HEK293 (cell line): Measurements from ENCODE around the gene TMEM184A.

Experiments used
- CTCF ChIA-PET: fragments of 350-600 bp; formaldehyde crosslinking; extraction: SDS; loops from one replicate; lab custom pipeline; 2021; ENCODE audit warnings: antibody characterized with exemption; lab: Yijun Ruan, JAX
- POLR2A ChIA-PET: fragments of 300-600 bp; formaldehyde crosslinking; extraction: SDS; loops from one replicate; lab custom pipeline; 2020; ENCODE audit warnings: antibody characterized with exemption, inconsistent platforms; lab: Yijun Ruan, JAX
- H3K27ac ChIP-seq: fragments of 200-500 bp; sonication (Bioruptor generic); 2 replicates; pipeline ENCODE4 v1.5.1; 2014; ENCODE audit warnings: low read depth, low read length, control low read depth, inconsistent platforms; ENCODE audit errors: extremely low read depth
- H3K36me3 ChIP-seq, 2 experiments: fragments of 200-500 bp in 1 of 2; sonication (Bioruptor generic) in 1 of 2; 1 replicate in 1 of 2; 2 replicates in 1 of 2; pipeline ENCODE4 v1.5.1; 2014 to 2017; ENCODE audit warnings: inconsistent platforms in 2 of 2, low read length in 2 of 2; ENCODE audit not compliant: control insufficient read depth in 2 of 2, insufficient read depth in 1 of 2
- H3K4me1 ChIP-seq: fragments of 200-500 bp; sonication (Bioruptor generic); 2 replicates; pipeline ENCODE4 v1.5.1; 2014; ENCODE audit warnings: mild to moderate bottlenecking, low read length, inconsistent platforms; ENCODE audit not compliant: control insufficient read depth, insufficient read depth
- H3K4me3 ChIP-seq: 2 replicates; pipeline ENCODE4 v1.5.1; 2011; ENCODE audit warnings: low read depth, mild to moderate bottlenecking, control low read depth, low read length, moderate library complexity
- H3K9me3 ChIP-seq: fragments of 200-500 bp; sonication (Bioruptor generic); 2 replicates; pipeline ENCODE4 v1.5.1; 2014; ENCODE audit warnings: low read depth, low read length, inconsistent platforms; ENCODE audit not compliant: control insufficient read depth, insufficient read depth
- GLI2 ChIP-seq: fragments of 450-650 bp; formaldehyde crosslinking; IDR thresholded peaks from 2 replicates; pipeline ENCODE4; 2017; ENCODE audit warnings: missing biosample characterization, missing genetic modification characterization, low read depth, borderline replicate concordance
- HIC1 ChIP-seq: fragments of 450-650 bp; formaldehyde crosslinking; IDR thresholded peaks from 2 replicates; pipeline ENCODE4 v1.5.1; 2016; ENCODE audit warnings: missing biosample characterization, missing genetic modification characterization
- REPIN1 ChIP-seq: fragments of 450-650 bp; formaldehyde crosslinking; IDR thresholded peaks from 2 replicates; pipeline ENCODE4 v1.5.1; 2017; ENCODE audit warnings: missing biosample characterization, missing genetic modification characterization, low read depth
- TCF7L2 ChIP-seq: IDR thresholded peaks from 2 replicates; pipeline ENCODE4 v1.6.1; 2011; ENCODE audit warnings: low read depth, mild to moderate bottlenecking, inconsistent platforms, low read length, moderate library complexity, borderline replicate concordance
- ZBTB26 ChIP-seq: fragments of 450-650 bp; formaldehyde crosslinking; optimal IDR thresholded peaks from 2 replicates; pipeline ENCODE3; 2016; ENCODE audit warnings: missing biosample characterization, mild to moderate bottlenecking, missing genetic modification characterization
- ZFP41 ChIP-seq: fragments of 450-650 bp; formaldehyde crosslinking; IDR thresholded peaks from 2 replicates; pipeline ENCODE4 v1.5.1; 2016; ENCODE audit warnings: missing biosample characterization, missing genetic modification characterization, borderline replicate concordance
- ZNF26 ChIP-seq: fragments of 450-650 bp; formaldehyde crosslinking; IDR thresholded peaks from 2 replicates; pipeline ENCODE4 v1.5.1; 2016; ENCODE audit warnings: missing biosample characterization, missing genetic modification characterization
- ZNF274 ChIP-seq, 2 experiments: fragments of 200-500 bp in 1 of 2; fragments of 450-650 bp in 1 of 2; sonication (Bioruptor generic) in 1 of 2; formaldehyde crosslinking in 1 of 2; IDR thresholded peaks; 2 replicates each; pipeline versions ENCODE4 v1.5.1 to v1.6.1; 2014 to 2016; ENCODE audit warnings: borderline replicate concordance in 1 of 2, inconsistent platforms in 1 of 2, low read length in 1 of 2, missing biosample characterization in 1 of 2, missing genetic modification characterization in 1 of 2
- ZNF292 ChIP-seq: fragments of 450-650 bp; formaldehyde crosslinking; IDR thresholded peaks from 2 replicates; pipeline ENCODE4 v1.5.1; 2016; ENCODE audit warnings: low read depth, missing biosample characterization, missing genetic modification characterization, borderline replicate concordance
- ZNF335 ChIP-seq: fragments of 450-650 bp; formaldehyde crosslinking; conservative IDR thresholded peaks from 2 replicates; pipeline ENCODE4 v1.5.1; 2016; ENCODE audit warnings: missing biosample characterization, missing genetic modification characterization
- ZNF366 ChIP-seq: fragments of 450-650 bp; formaldehyde crosslinking; conservative IDR thresholded peaks from 2 replicates; pipeline ENCODE4 v1.5.1; 2016; ENCODE audit warnings: missing biosample characterization, missing genetic modification characterization
- ZNF426 ChIP-seq: fragments of 450-650 bp; formaldehyde crosslinking; IDR thresholded peaks from 2 replicates; pipeline ENCODE4 v1.5.1; 2017; ENCODE audit warnings: missing biosample characterization, missing genetic modification characterization, mild to moderate bottlenecking, inconsistent platforms, moderate library complexity
- ZNF530 ChIP-seq: fragments of 450-650 bp; formaldehyde crosslinking; IDR thresholded peaks from 2 replicates; pipeline ENCODE4 v1.5.1; 2016; ENCODE audit warnings: low read depth, missing biosample characterization, missing genetic modification characterization
- ZNF610 ChIP-seq: fragments of 450-650 bp; formaldehyde crosslinking; IDR thresholded peaks from 2 replicates; pipeline ENCODE4 v1.5.1; 2016; ENCODE audit warnings: missing biosample characterization, missing genetic modification characterization, borderline replicate concordance
- ZNF837 ChIP-seq: fragments of 450-650 bp; formaldehyde crosslinking; IDR thresholded peaks from 2 replicates; pipeline ENCODE4 v1.5.1; 2016; ENCODE audit warnings: missing biosample characterization, missing genetic modification characterization
- TF ChIP-seq, protein P1 (sequence below): fragments of 450-650 bp; formaldehyde crosslinking; IDR thresholded peaks from 2 replicates; pipeline ENCODE4 v1.5.1; 2017; ENCODE audit warnings: missing biosample characterization, missing genetic modification characterization
- TF ChIP-seq, protein P2 (sequence below): fragments of 450-650 bp; formaldehyde crosslinking; IDR thresholded peaks from 2 replicates; pipeline ENCODE4 v1.5.1; 2017; ENCODE audit warnings: missing biosample characterization, missing genetic modification characterization

Gene TMEM184A

GRCh38 chr7:1593091-1593866 lies 37.3 kb upstream of the TMEM184A start (continued):
- no peak for TF ChIP-seq ZNF292 (tag by site-specific recombination)

DNA sequence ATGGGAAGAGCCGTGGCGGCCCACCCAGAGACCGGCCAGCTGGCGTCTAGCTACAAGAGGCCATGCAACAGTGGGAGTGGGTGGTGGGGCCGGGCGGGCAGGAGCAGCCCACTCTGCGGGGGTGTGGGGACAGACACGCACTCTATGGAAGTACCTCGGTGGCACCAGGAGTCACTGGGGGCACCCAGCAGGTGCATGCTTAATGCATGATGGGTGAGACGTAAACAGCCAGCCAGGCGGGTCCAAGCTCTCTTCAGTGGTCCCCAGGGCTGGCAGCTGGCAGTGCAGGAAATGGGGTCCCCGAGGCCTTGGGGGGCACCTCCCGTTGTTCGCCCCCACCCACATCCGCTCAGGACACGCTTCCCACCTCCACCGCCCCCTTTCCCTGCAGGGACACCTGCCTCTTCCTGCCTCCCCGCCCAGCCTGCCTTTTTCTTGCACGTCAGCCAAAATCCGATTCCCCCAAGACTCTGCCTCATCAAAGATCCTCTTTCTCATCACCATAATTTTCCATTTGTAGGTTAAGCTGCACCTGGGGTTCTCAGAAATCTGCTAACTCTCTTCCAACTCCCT lies 36.4 kb upstream of the TMEM184A start:
- Histone ChIP-seq H3K36me3 (no peaks in the 10 kb centered on the region), H3K4me3 (no peak overlapping the region), H3K9me3 (no peaks in the 10 kb centered on the region), H3K4me1 (no peaks in the 10 kb centered on the region), H3K27ac (no peak overlapping the region)
- ChIA-PET CTCF (interaction anchor here (0.7 to 1.9 kb wide), 2 partner anchors 13 to 56 kb away, joined by 3 to 6 read pairs; no protein-coding TSS in a partner anchor), POLR2A (no interaction called here)
- TF ChIP-seq ZBTB26 (tag by site-specific recombination) (no peak), ZNF274 (IDR thresholded peaks at IDR 0.05; ENCODE audit: low read length) (no peak), ZNF274 (tag by site-specific recombination; IDR thresholded peaks at IDR 0.05; ENCODE audit: borderline replicate concordance) (no peak), ZNF530 (tag by site-specific recombination) (no peak), TCF7L2 (no peak), ZFP41 (tag by site-specific recombination) (no peak), ZNF335 (tag by site-specific recombination) (no peak), ZNF26 (tag by site-specific recombination) (no peak), ZNF366 (tag by site-specific recombination) (no peak), ZNF610 (tag by site-specific recombination) (no peak), REPIN1 (tag by site-specific recombination) (no peak), ZNF837 (no peak), ZNF426 (no peak), GLI2 (tag by site-specific recombination) (no peak), HIC1 (tag by site-specific recombination) (no peak)
- TF ChIP-seq, protein P1, sequence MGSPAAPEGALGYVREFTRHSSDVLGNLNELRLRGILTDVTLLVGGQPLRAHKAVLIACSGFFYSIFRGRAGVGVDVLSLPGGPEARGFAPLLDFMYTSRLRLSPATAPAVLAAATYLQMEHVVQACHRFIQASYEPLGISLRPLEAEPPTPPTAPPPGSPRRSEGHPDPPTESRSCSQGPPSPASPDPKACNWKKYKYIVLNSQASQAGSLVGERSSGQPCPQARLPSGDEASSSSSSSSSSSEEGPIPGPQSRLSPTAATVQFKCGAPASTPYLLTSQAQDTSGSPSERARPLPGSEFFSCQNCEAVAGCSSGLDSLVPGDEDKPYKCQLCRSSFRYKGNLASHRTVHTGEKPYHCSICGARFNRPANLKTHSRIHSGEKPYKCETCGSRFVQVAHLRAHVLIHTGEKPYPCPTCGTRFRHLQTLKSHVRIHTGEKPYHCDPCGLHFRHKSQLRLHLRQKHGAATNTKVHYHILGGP, result no peak
- TF ChIP-seq, protein P2, sequence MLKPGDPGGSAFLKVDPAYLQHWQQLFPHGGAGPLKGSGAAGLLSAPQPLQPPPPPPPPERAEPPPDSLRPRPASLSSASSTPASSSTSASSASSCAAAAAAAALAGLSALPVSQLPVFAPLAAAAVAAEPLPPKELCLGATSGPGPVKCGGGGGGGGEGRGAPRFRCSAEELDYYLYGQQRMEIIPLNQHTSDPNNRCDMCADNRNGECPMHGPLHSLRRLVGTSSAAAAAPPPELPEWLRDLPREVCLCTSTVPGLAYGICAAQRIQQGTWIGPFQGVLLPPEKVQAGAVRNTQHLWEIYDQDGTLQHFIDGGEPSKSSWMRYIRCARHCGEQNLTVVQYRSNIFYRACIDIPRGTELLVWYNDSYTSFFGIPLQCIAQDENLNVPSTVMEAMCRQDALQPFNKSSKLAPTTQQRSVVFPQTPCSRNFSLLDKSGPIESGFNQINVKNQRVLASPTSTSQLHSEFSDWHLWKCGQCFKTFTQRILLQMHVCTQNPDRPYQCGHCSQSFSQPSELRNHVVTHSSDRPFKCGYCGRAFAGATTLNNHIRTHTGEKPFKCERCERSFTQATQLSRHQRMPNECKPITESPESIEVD (tag by site-specific recombination), result no peak
- TF ChIP-seq, all 188 proteins: peak for 0
